GM10266 (cell line): Measurements from ENCODE around the gene NDOR1.

Experiments used
- DNase-seq: peaks from one replicate; pipeline ENCODE4 v3.0.0; 2012; ENCODE audit errors: extremely low spot score
- CTCF ChIP-seq: IDR thresholded peaks from 2 replicates; pipeline ENCODE4 v1.5.1; 2012; ENCODE audit warnings: mild to moderate bottlenecking, low read depth; ENCODE audit not compliant: control insufficient read depth, insufficient read depth; ENCODE audit errors: missing control alignments

Gene NDOR1

GRCh38 chr9:137198051-137198901, 7.2 kb upstream of the NDOR1 start:
- DNase-seq = no peak
- TF ChIP-seq CTCF = no peak

- DNase-seq = no peak
- no peak for TF ChIP-seq CTCF
These were observed 6.6 kb upstream of the NDOR1 start for GRCh38 chr9:137198902-137199283.

GRCh38 chr9:137199411-137200121, 5.9 kb upstream of the NDOR1 start:
- TF ChIP-seq CTCF = no peak
- no peak for DNase-seq

GRCh38 chr9:137200311-137201204, 4.9 kb upstream of the NDOR1 start, which contains the start of gene TPRN:
TPRN (minus strand) TSS chr9:137200741; CDS start chr9:137200711, 30 bp downstream.
- DNase-seq = peak; percentile 100
- TF ChIP-seq CTCF = no peak

GRCh38 chr9:137201205-137201868, 4.2 kb upstream of the NDOR1 start:
- no peak for TF ChIP-seq CTCF
- DNase-seq = no peak

GRCh38 chr9:137202966-137203365, 2.5 kb upstream of the NDOR1 start:
- no peak for TF ChIP-seq CTCF
- DNase-seq = no peak
